D721Med (cell line): ENCODE measurements around the gene FBXL12.
"Not testable (repeated sequence)": the region's sequence is repeated elsewhere in the genome, so short reads cannot be mapped to it uniquely, and the experiment has no call there.

ENCODE experiments used
- DNase-seq: peaks from one replicate; pipeline ENCODE4 v3.0.0; 2011; ENCODE audit warnings: low spot score; ENCODE audit not compliant: insufficient read length
- FAIRE-seq: peaks from 2 replicates; lab custom pipeline; 2011; peaks lifted over from hg19 to GRCh38; lab: Jason Lieb, UNC
- CTCF ChIP-seq: IDR thresholded peaks from 2 replicates; pipeline ENCODE4 v1.5.1; 2012; ENCODE audit warnings: mild to moderate bottlenecking, control low read depth; ENCODE audit not compliant: insufficient read depth; ENCODE audit errors: missing control alignments

The FBXL12 gene

GRCh38 chr19:9827289-9828238, 8.7 kb upstream of the FBXL12 start, which contains the start of gene UBL5:
Gene UBL5, plus strand, starts transcription at chr19:9827918. Its CDS starts 420 bp downstream, at chr19:9828338.
- TF ChIP-seq CTCF: no peak
- FAIRE-seq (peak; percentile 6), DNase-seq (peak; percentile 98)

GRCh38 chr19:9823816-9824215, 4.9 kb upstream of the FBXL12 start:
- FAIRE-seq (no peak), DNase-seq (no peak)
- TF ChIP-seq CTCF: no peak

- not testable (repeated sequence) for FAIRE-seq, DNase-seq
Measured at GRCh38 chr19:9820034-9820433, 1.2 kb upstream of the FBXL12 start.

GRCh38 chr19:9819596-9819909, 674 bp upstream of the FBXL12 start:
- DNase-seq (no peak), FAIRE-seq (no peak)
- TF ChIP-seq CTCF: no peak

GRCh38 chr19:9818175-9818733, 625 bp downstream of the FBXL12 start:
- DNase-seq: no peak
- no peak for FAIRE-seq
- no peak for TF ChIP-seq CTCF

GRCh38 chr19:9811139-9811538, 7.7 kb downstream of the FBXL12 start:
- TF ChIP-seq CTCF: no peak
- FAIRE-seq (no peak), DNase-seq (no peak)

GRCh38 chr19:9808855-9809824, 9.7 kb downstream of the FBXL12 start:
- FAIRE-seq (no peak), DNase-seq (no peak)
- no peak for TF ChIP-seq CTCF
